ENCODE measurements around the gene PEMT. TPM values are rescaled to one million over a fixed set of nuclear protein-coding genes. Genes with fewer than 3 reads are reported as not detected.
"Not testable (repeated sequence)": the region's sequence is repeated elsewhere in the genome, so short reads cannot be mapped to it uniquely, and the experiment has no call there.

The PEMT gene, protein sequence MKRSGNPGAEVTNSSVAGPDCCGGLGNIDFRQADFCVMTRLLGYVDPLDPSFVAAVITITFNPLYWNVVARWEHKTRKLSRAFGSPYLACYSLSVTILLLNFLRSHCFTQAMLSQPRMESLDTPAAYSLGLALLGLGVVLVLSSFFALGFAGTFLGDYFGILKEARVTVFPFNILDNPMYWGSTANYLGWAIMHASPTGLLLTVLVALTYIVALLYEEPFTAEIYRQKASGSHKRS
- total RNA-seq: 10 to 100 TPM; 31.9 to 42.1 TPM
- 34.6 TPM for polyA plus RNA-seq

DNA sequence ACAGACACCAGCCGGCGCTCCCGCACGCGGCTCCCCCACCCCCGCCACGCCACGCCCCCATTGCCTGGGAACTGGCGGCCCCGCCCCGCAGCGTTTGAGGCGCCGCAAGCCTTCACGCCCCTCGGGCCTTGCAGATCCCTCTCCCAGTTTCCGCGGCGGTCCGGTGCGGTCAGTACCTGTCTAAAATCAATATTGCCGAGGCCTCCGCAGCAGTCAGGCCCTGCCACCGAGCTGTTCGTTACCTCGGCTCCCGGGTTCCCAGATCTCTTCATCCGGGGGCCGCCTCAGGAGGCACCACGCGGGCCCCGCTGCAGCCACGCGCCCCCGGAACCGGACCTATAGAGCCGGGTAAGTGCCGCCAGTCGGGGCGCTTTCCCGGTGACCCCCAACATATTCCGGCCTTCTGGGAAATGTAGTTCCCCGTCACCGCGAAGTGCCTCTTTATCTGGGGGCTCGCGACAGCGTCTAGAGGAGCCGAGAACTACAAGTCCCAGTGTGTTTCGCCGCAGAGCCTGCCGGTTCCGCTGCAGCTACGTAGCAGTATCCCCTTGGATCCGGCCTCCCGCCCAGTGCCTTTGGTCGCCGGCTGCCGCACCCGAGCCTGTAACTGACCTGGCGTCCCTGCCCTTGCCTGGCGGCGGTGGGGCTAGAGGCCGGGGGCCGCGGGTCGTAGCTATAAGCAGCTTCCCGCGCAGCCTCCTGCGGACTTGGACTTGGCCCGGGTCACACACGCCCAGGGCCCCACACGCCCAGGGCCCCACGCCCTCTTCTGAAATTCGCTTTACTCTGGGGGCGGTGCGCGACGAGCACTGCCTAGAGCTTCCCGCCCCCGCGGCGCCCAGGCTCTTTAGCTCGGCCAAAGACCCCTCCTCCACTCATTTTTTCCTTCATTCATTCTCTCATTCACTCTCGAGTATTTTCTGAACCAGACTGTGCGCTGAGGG lies at the start of gene PEMT:
Gene PEMT, minus strand, starts transcription at position 354 of the 944 bp plus-strand sequence. Its CDS starts 82 bp downstream, at position 272.
- Histone ChIP-seq H3K4me1 (ENCODE audit: insufficient read depth, low read length) (peaks cover 20% of the 10 kb centered on the region), H3K4me3 (ENCODE audit: low read length) (peak within 1 kb of the TSS; percentile 57), H3K27ac (ENCODE audit: low read depth, low read length) (peak within 1 kb of the TSS; percentile 84), H3K9me3 (ENCODE audit: low read length) (no peaks in the 10 kb centered on the region), H3K27me3 (ENCODE audit: insufficient read depth, low read length, poor library complexity, severe bottlenecking) (no peaks in the 10 kb centered on the region), H3K36me3 (ENCODE audit: insufficient read depth, low read length) (no peaks in the 10 kb centered on the region)
- Mint-ChIP-seq H3K27me3 (no peaks in the 10 kb centered on the region), H3K36me3 (peaks cover 0 to 10% (median 0%) of the 10 kb centered on the region in 3 donors), H3K9me3 (no peaks in the 10 kb centered on the region), H3K4me1 (peaks cover 15 to 24% (median 19%) of the 10 kb centered on the region in 3 donors), H3K27ac (peak within 1 kb of the TSS; percentile 79 to 99 (median 96)), H3K4me3 (peak within 1 kb of the TSS; percentile 87 to 96 (median 92))
- CTCF ChIA-PET: interaction anchor here (0.9 to 1.1 kb wide), 2 partner anchors 31 to 94 kb away, joined by 3 to 5 read pairs; no protein-coding TSS in a partner anchor
- peak; percentile 87 to 97 (median 93) for DNase-seq
- POLR2A ChIA-PET: interaction anchor here (0.6 kb wide), 1 partner anchor 15 kb away, joined by 3 read pairs; no protein-coding TSS in a partner anchor

DNA sequence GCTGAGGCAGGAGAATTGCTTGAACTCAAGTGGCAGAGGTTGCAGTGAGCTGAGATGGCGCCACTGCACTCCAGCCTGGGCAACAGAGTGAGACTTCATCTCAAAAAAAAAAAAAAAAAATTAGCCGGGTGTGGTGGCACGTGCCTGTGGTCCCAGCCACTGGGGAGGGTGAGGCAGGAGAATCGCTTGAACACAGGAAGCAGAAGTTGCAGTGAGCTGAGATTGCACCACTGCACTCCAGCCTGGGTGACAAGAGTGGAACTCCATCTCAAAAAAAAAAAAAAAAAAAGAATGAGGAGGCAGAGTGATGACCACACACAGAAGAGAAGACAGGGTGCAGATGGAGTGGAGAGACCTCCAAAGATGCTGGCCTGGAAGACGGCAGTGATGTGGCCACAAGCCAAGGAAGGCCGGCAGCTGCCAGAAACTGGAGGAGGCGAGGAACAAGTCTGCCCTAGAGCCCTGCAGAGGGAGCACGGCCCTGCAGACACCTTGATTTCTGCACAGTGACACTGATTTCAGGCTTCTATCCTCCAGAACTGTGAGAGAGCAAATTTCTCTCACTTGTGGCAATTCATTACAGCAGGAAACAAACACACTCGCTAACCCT lies 48.3 kb upstream of the PEMT start:
- H3K36me3 Mint-ChIP-seq; H3K27me3 Mint-ChIP-seq; H3K36me3 ChIP-seq (ENCODE audit: insufficient read depth, low read length); H3K27me3 ChIP-seq (ENCODE audit: insufficient read depth, low read length, poor library complexity, severe bottlenecking); POLR2A ChIA-PET; H3K4me1 ChIP-seq (ENCODE audit: insufficient read depth, low read length); H3K4me1 Mint-ChIP-seq; H3K9me3 Mint-ChIP-seq; H3K27ac ChIP-seq (ENCODE audit: low read depth, low read length); H3K4me3 ChIP-seq (ENCODE audit: low read length); H3K9me3 ChIP-seq (ENCODE audit: low read length); H3K4me3 Mint-ChIP-seq: not testable (repeated sequence)
- peak in 1 of 5 donors; percentile 22 for DNase-seq
- CTCF ChIA-PET: interaction anchor here (0.6 to 5.9 kb wide), 4 partner anchors 61 to 284 kb away, joined by 3 to 71 read pairs (median 12); partner anchors contain the start of gene RASD1
- peak overlapping the region in 1 of 8 donors; percentile 50 for H3K27ac Mint-ChIP-seq

DNA sequence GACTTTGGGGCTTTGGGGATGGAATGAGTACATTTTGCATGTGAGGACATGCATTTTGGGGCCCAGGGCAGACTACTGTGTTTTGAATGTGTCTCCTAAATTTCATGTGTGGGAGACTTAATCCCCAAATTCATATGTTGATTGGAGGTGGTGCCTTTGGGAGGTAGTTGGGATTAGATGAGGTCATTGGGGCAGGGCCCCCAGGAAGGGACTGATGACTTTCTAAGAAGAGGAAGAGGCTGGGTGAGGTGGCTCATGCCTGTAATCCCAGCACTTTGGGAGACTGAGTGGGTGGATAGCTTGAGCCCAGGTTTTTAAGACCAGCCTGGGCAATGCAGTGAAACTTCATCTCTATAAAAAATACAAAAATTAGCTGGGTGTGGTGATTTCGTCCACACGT lies 47.0 kb upstream of the PEMT start:
- H3K4me1 Mint-ChIP-seq: peaks cover 0 to 3% (median 2%) of the 10 kb centered on the region in 3 donors
- Histone ChIP-seq H3K27ac (ENCODE audit: low read depth, low read length) (no peak overlapping the region), H3K36me3 (ENCODE audit: insufficient read depth, low read length) (no peaks in the 10 kb centered on the region), H3K9me3 (ENCODE audit: low read length) (no peaks in the 10 kb centered on the region), H3K27me3 (ENCODE audit: insufficient read depth, low read length, poor library complexity, severe bottlenecking) (no peaks in the 10 kb centered on the region), H3K4me1 (ENCODE audit: insufficient read depth, low read length) (no peaks in the 10 kb centered on the region), H3K4me3 (ENCODE audit: low read length) (no peak overlapping the region)
- ChIA-PET CTCF (interaction anchor here (4.2 to 5.9 kb wide), 2 partner anchors 142 to 283 kb away, joined by 20 to 71 read pairs; partner anchors contain the start of gene RASD1), POLR2A (no interaction called here)
- H3K9me3 Mint-ChIP-seq: no peaks in the 10 kb centered on the region
- no peak overlapping the region for H3K4me3 Mint-ChIP-seq
- peaks cover 0 to 3% of the 10 kb centered on the region in 2 donors for H3K27me3 Mint-ChIP-seq
- no peaks in the 10 kb centered on the region for H3K36me3 Mint-ChIP-seq
- H3K27ac Mint-ChIP-seq: peak overlapping the region in 2 of 8 donors; percentile 49 to 59
- no peak for DNase-seq

DNA sequence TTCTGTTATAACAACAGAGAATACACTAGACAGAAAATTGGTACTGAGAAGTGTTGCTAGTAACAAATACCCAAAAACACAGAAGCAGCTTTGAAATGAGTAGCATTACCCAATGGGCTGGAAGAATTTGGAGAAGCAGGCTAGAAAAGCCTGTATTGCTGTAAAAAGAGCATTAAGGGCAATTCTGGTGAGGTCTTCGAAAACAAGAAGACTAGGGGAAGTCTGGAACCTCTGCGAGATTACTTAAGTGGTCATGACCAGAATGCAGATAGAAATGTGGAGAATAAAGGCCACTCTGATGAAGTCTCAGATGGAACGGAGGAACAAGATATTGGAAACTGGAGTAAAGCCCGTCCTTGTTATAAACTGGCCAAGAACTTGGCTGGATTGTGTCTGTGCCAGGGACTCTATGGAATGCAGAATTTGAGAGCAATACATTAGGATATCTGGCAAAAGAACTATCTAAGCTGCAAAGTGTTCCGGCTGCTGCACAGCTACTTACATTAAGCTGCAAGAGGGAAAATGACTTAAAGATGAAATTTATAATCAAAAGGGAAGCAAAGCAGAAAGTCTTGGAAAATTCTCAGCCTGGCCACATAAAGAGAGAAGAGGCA lies 44.9 kb upstream of the PEMT start:
- Mint-ChIP-seq H3K27ac (peak overlapping the region in 1 of 8 donors; percentile 21), H3K9me3 (no peaks in the 10 kb centered on the region), H3K4me1 (no peaks in the 10 kb centered on the region), H3K27me3 (no peaks in the 10 kb centered on the region), H3K36me3 (no peaks in the 10 kb centered on the region), H3K4me3 (no peak overlapping the region)
- POLR2A ChIA-PET: no interaction called here
- H3K4me3 ChIP-seq (ENCODE audit: low read length): no peak overlapping the region
- no peaks in the 10 kb centered on the region for H3K36me3 ChIP-seq (ENCODE audit: insufficient read depth, low read length)
- H3K27ac ChIP-seq (ENCODE audit: low read depth, low read length): no peak overlapping the region
- H3K27me3 ChIP-seq (ENCODE audit: insufficient read depth, low read length, poor library complexity, severe bottlenecking): no peaks in the 10 kb centered on the region
- H3K4me1 ChIP-seq (ENCODE audit: insufficient read depth, low read length): no peaks in the 10 kb centered on the region
- H3K9me3 ChIP-seq (ENCODE audit: low read length): no peaks in the 10 kb centered on the region
- no peak for DNase-seq
- CTCF ChIA-PET: interaction anchor here (4.2 kb wide), 1 partner anchor 281 kb away, joined by 20 read pairs; no protein-coding TSS in a partner anchor

DNA sequence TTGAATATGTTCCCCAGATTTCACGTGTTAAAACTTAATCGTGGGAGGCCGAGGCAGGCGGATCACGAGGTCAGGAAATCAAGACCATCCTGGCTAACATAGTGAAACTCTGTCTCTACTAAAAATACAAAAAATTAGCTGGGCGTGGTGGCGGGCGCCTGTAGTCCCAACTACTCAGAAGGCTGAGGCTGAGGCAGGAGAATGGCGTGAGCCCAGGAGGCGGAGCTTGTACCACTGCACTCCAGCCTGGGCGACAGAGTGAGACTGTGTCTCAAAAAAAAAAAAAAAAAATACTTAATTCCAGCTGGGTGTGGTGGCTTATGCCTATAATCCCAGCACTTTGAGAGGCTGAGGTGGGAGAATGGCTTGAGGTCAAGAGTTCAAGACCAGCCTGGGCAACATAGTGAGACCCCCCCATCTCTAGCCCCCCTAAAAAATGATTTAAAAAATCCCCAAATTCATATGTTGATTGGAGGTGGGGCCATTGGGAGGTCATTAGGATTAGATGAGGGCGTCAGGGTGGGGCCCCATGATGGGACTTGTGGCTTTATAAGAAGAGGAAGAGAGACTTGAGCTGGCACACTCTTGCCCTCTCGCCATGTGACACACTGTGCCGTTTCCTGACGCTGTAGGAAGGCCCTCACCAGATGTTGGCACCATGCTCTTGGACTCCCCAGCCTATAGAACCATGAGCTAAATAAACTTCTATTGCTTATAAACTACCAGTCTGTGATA lies 44.2 kb upstream of the PEMT start:
- H3K27ac Mint-ChIP-seq; H3K27me3 ChIP-seq (ENCODE audit: insufficient read depth, low read length, poor library complexity, severe bottlenecking); H3K36me3 ChIP-seq (ENCODE audit: insufficient read depth, low read length); H3K4me3 Mint-ChIP-seq; H3K4me3 ChIP-seq (ENCODE audit: low read length); H3K4me1 ChIP-seq (ENCODE audit: insufficient read depth, low read length); H3K36me3 Mint-ChIP-seq; H3K27me3 Mint-ChIP-seq; H3K9me3 Mint-ChIP-seq; H3K4me1 Mint-ChIP-seq; POLR2A ChIA-PET; H3K9me3 ChIP-seq (ENCODE audit: low read length); H3K27ac ChIP-seq (ENCODE audit: low read depth, low read length): not testable (repeated sequence)
- DNase-seq: peak in 1 of 5 donors; percentile 7
- CTCF ChIA-PET: interaction anchor here (0.8 to 4.2 kb wide), 3 partner anchors 11 to 280 kb away, joined by 3 to 20 read pairs (median 4); no protein-coding TSS in a partner anchor

DNA sequence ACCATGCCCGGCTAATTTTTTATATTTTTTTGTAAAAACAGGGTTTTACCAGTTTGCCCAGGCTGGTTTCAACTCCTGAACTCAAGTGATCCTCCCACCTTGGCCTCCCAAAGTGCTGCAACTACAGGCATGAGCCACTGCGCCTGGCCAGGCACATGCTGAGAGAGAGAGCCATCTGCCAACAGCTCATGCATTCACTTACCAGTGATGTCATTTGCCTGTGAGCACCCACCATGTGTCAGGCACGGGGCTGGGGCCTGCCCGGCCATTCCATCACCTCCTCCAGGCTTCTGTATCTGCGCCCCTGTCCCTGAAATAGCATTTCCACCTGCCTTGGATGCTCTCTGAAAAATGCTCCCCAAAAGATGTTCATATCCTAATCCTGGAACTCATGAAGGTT lies 43.6 kb upstream of the PEMT start:
- Mint-ChIP-seq H3K4me3 (no peak overlapping the region), H3K27me3 (no peaks in the 10 kb centered on the region), H3K27ac (peak overlapping the region in 1 of 8 donors; percentile 57), H3K36me3 (no peaks in the 10 kb centered on the region), H3K4me1 (no peaks in the 10 kb centered on the region), H3K9me3 (no peaks in the 10 kb centered on the region)
- POLR2A ChIA-PET: no interaction called here
- no peaks in the 10 kb centered on the region for H3K27me3 ChIP-seq (ENCODE audit: insufficient read depth, low read length, poor library complexity, severe bottlenecking)
- peak in 1 of 5 donors; percentile 26 for DNase-seq
- CTCF ChIA-PET: interaction anchor here (0.8 to 1.3 kb wide), 2 partner anchors 11 to 138 kb away, joined by 3 to 4 read pairs; no protein-coding TSS in a partner anchor
- H3K27ac ChIP-seq (ENCODE audit: low read depth, low read length): no peak overlapping the region
- H3K36me3 ChIP-seq (ENCODE audit: insufficient read depth, low read length): no peaks in the 10 kb centered on the region
- H3K4me3 ChIP-seq (ENCODE audit: low read length): no peak overlapping the region
- no peaks in the 10 kb centered on the region for H3K9me3 ChIP-seq (ENCODE audit: low read length)
- H3K4me1 ChIP-seq (ENCODE audit: insufficient read depth, low read length): no peaks in the 10 kb centered on the region

DNA sequence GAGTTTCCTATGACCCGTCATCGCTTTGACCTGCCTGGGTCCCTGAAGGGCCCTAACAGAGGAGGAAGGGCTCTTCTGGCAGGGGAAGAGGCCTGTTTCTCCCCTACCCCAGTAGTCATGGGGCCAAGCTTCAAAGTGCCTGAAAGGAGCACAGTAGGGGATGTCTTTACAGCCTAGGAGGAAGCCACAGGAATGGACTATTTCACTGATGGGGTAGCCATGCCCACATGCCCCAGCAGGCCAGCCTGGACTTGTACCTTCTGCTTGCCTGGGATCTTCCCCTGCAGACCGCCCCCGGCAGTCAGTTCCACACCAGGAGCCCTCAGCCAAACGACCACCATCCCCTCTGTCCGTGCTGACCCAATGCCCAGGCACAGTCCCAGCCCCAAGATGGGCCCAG lies 41.8 kb upstream of the PEMT start:
- no peaks in the 10 kb centered on the region for H3K36me3 ChIP-seq (ENCODE audit: insufficient read depth, low read length)
- H3K27ac ChIP-seq (ENCODE audit: low read depth, low read length): no peak overlapping the region
- H3K27ac Mint-ChIP-seq: no peak overlapping the region
- no peaks in the 10 kb centered on the region for H3K27me3 Mint-ChIP-seq
- H3K4me3 ChIP-seq (ENCODE audit: low read length): no peak overlapping the region
- no peaks in the 10 kb centered on the region for H3K27me3 ChIP-seq (ENCODE audit: insufficient read depth, low read length, poor library complexity, severe bottlenecking)
- ChIA-PET CTCF (interaction anchor here (1.5 to 2.1 kb wide), 2 partner anchors 9 to 137 kb away, joined by 4 to 15 read pairs; partner anchors contain the start of gene RASD1), POLR2A (no interaction called here)
- no peaks in the 10 kb centered on the region for H3K4me1 ChIP-seq (ENCODE audit: insufficient read depth, low read length)
- peaks cover 8 to 12% (median 12%) of the 10 kb centered on the region in 3 donors for H3K4me1 Mint-ChIP-seq
- no peaks in the 10 kb centered on the region for H3K9me3 ChIP-seq (ENCODE audit: low read length)
- no peaks in the 10 kb centered on the region for H3K9me3 Mint-ChIP-seq
- no peak overlapping the region for H3K4me3 Mint-ChIP-seq
- DNase-seq: peak in 1 of 5 donors; percentile 26
- peaks cover 0 to 2% (median 0%) of the 10 kb centered on the region in 3 donors for H3K36me3 Mint-ChIP-seq
